Skeletal muscle tissue (tissue), 4 donors: ENCODE data around the gene FLT3LG. TPM values are rescaled to one million over a fixed set of nuclear protein-coding genes. Genes with fewer than 3 reads are reported as not detected.
"Not testable (repeated sequence)": the region's sequence is repeated elsewhere in the genome, so short reads cannot be mapped to it uniquely, and the experiment has no call there.

Experiments used
- H3K27ac ChIP-seq: one replicate; pipeline ENCODE4 v1.7.0; 2013; ENCODE audit warnings: mild to moderate bottlenecking, low read depth, low read length, inconsistent platforms
- H3K27me3 ChIP-seq, 3 donors: one replicate each; pipeline ENCODE4 v1.7.0; 2013; ENCODE audit warnings: low read length in 3 of 3; ENCODE audit not compliant: control insufficient read depth in 3 of 3, insufficient read depth in 3 of 3
- H3K36me3 ChIP-seq, 3 donors: one replicate each; pipeline ENCODE4 v1.7.0; 2013; ENCODE audit warnings: low read length in 3 of 3; ENCODE audit not compliant: control insufficient read depth in 3 of 3, insufficient read depth in 3 of 3
- H3K4me1 ChIP-seq, 3 donors: one replicate each; pipeline ENCODE4 v1.7.0; 2013; ENCODE audit warnings: low read length in 3 of 3, mild to moderate bottlenecking in 3 of 3; ENCODE audit not compliant: control insufficient read depth in 3 of 3, insufficient read depth in 3 of 3
- H3K4me3 ChIP-seq, 3 donors: one replicate each; pipeline ENCODE4 v1.7.0; 2013; ENCODE audit warnings: low read length in 3 of 3
- H3K9ac ChIP-seq, 3 donors: one replicate each; pipeline ENCODE4 v1.7.0; 2013; ENCODE audit warnings: low read length in 3 of 3, mild to moderate bottlenecking in 3 of 3, moderate library complexity in 2 of 3, low read depth in 1 of 3
- H3K9me3 ChIP-seq, 3 donors: one replicate each; pipeline ENCODE4 v1.7.0; 2013; ENCODE audit warnings: low read length in 3 of 3; ENCODE audit not compliant: control insufficient read depth in 3 of 3
- total RNA-seq: library from RNA; depleted of rRNA; stranded (reverse); fragments of >200 nt; gene quantifications from one replicate; pipeline ENCODE4 v1.2.3, GENCODE V29; 2014
- donor health status: Osteomylitis.

Gene FLT3LG
- total RNA-seq, 1 donor from 2014 or later: 0.52 TPM

DNA sequence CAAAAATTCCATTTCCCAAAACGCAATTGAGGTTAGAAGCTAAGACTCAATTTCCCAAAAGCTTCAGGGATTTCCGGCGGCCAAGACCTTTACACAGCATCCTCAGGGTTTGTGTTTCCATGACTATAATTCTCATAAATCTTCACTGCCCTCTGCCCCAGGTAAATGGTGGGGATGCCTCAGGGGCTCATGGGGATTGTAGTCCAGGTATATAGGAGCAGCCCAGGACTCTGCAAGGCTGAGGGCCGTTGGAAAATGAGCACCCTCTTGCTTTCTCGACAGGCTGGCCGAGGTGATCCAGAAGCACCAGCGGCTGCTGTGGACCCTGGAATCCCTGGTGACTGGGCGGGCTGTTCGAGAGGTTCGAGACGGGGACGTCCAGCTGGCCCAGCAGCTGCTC lies 14.6 kb upstream of the FLT3LG start:
- Histone ChIP-seq H3K27me3 (no peaks in the 10 kb centered on the region), H3K36me3 (peaks cover 0 to 2% (median 0%) of the 10 kb centered on the region in 3 donors), H3K4me1 (peaks cover 4 to 13% (median 5%) of the 10 kb centered on the region in 3 donors), H3K9me3 (no peaks in the 10 kb centered on the region), H3K27ac (no peak overlapping the region), H3K9ac (no peak overlapping the region), H3K4me3 (no peak overlapping the region)

DNA sequence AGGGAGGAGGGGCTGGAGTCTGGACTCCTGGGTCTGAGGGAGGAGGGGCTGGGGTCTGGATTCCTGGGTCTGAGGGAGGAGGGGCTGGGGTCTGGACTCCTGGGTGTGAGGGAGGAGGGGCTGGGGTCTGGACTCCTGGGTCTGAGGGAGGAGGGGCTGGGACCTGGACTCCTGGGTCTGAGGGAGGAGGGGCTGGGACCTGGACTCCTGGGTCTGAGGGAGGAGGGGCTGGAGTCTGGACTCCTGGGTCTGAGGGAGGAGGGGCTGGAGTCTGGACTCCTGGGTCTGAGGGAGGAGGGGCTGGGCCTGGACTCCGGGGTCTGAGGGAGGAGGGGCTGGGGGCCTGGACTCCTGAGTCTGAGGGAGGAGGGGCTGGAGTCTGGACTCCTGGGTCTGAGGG lies 12.9 kb upstream of the FLT3LG start:
- H3K36me3 ChIP-seq, H3K9ac ChIP-seq, H3K27ac ChIP-seq, H3K27me3 ChIP-seq, H3K4me3 ChIP-seq, H3K4me1 ChIP-seq, H3K9me3 ChIP-seq: not testable (repeated sequence)

DNA sequence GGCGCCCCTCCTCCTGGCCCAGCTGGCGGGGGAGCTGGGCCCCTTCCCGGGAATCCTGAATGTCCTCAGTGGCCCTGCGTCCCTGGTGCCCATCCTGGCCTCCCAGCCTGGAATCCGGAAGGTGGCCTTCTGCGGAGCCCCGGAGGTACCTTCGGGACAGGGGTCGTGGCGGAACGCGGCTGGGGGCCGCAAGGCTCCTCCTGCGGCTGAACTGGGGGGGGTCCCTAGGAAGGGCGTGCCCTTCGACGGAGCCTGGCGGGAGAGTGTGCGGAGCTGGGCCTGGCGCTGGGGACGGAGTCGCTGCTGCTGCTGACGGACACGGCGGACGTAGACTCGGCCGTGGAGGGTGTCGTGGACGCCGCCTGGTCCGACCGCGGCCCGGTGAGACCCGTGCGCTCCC lies 12.4 kb upstream of the FLT3LG start:
- Histone ChIP-seq H3K27me3 (no peaks in the 10 kb centered on the region), H3K4me3 (no peak overlapping the region), H3K4me1 (peaks cover 0 to 4% (median 4%) of the 10 kb centered on the region in 3 donors), H3K36me3 (peaks cover 0 to 6% (median 6%) of the 10 kb centered on the region in 3 donors), H3K9ac (no peak overlapping the region), H3K9me3 (no peaks in the 10 kb centered on the region), H3K27ac (no peak overlapping the region)

DNA sequence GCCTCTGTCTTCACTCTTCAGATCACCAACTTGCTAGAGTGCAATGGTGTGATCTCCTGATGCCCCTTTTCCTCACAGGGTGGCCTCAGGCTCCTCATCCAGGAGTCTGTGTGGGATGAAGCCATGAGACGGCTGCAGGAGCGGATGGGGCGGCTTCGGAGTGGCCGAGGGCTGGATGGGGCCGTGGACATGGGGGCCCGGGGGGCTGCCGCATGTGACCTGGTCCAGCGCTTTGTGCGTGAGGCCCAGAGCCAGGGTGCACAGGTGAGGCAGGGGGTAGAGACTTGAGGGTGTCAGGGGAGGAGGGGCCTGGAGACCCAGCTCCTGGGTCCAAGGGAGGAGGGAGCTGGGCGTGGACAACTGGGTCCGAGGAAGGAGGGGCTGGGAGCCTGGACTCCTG lies 11.5 kb upstream of the FLT3LG start:
- no peaks in the 10 kb centered on the region for H3K27me3 ChIP-seq

DNA sequence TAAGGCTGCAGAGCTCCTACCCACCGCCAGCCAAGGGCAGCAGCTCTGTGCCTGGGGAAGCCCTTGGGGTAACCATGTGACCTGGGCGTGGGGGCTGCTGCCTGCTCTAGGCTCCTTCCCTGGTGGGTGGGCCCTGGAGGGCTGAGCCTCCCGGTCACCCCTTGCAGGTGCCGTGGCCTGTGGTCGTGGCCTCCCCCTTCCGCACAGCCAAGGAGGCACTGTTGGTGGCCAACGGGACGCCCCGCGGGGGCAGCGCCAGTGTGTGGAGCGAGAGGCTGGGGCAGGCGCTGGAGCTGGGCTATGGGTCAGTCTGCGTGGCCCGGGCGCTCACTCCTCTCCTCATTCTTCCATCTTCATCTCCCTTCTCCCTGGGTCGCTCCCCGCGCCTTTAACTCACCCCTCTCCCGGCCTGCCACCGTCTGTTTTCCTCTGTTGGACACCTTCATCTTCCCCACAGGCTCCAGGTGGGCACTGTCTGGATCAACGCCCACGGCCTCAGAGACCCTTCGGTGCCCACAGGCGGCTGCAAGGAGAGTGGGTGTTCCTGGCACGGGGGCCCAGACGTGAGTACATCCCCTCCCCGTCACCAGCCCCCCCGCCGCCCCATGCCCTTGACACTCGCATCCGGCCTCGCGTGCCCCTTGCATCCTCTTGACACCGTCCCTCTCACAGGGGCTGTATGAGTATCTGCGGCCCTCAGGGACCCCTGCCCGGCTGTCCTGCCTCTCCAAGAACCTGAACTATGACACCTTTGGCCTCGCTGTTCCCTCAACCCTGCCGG lies 9.9 kb upstream of the FLT3LG start:
- H3K27me3 ChIP-seq: no peaks in the 10 kb centered on the region
- H3K4me1 ChIP-seq: peaks cover 7 to 8% (median 8%) of the 10 kb centered on the region in 3 donors
- H3K9me3 ChIP-seq: no peaks in the 10 kb centered on the region
- no peak overlapping the region for H3K27ac ChIP-seq
- H3K36me3 ChIP-seq: peaks cover 3 to 6% (median 6%) of the 10 kb centered on the region in 3 donors
- no peak overlapping the region for H3K9ac ChIP-seq
- H3K4me3 ChIP-seq: no peak overlapping the region

More for the DNA sequence above, 11.5 kb upstream of the FLT3LG start:
- peaks cover 0 to 4% (median 4%) of the 10 kb centered on the region in 3 donors for H3K4me1 ChIP-seq
- no peaks in the 10 kb centered on the region for H3K9me3 ChIP-seq
- H3K27ac ChIP-seq: no peak overlapping the region
- H3K4me3 ChIP-seq: no peak overlapping the region
- H3K9ac ChIP-seq: no peak overlapping the region
- peaks cover 0 to 6% (median 6%) of the 10 kb centered on the region in 3 donors for H3K36me3 ChIP-seq

DNA sequence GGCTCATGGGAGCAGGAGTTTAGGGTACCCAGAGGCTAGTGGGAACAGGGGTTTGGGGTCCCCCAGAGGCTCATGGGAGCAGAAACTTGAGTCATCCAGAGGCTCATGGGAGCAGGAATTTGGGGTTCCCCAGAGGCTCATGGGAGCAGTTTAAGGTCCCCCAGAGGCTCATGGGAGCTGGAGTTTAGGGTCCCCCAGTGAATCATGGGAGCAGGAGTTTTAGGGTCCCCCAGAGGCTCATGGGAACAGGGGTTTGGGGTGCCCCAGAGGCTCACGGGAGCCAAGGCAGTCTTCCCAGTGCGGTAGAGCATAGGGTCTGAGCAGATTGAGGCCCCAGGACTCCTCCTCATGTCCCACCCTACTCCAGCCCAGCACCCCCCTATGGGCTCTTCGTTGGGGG lies 8.6 kb upstream of the FLT3LG start:
- H3K9ac ChIP-seq: no peak overlapping the region
- H3K4me3 ChIP-seq: no peak overlapping the region
- H3K27me3 ChIP-seq: no peaks in the 10 kb centered on the region
- peaks cover 3 to 6% (median 6%) of the 10 kb centered on the region in 3 donors for H3K36me3 ChIP-seq
- no peak overlapping the region for H3K27ac ChIP-seq
- H3K4me1 ChIP-seq: peaks cover 7 to 12% (median 9%) of the 10 kb centered on the region in 3 donors
- H3K9me3 ChIP-seq: no peaks in the 10 kb centered on the region

DNA sequence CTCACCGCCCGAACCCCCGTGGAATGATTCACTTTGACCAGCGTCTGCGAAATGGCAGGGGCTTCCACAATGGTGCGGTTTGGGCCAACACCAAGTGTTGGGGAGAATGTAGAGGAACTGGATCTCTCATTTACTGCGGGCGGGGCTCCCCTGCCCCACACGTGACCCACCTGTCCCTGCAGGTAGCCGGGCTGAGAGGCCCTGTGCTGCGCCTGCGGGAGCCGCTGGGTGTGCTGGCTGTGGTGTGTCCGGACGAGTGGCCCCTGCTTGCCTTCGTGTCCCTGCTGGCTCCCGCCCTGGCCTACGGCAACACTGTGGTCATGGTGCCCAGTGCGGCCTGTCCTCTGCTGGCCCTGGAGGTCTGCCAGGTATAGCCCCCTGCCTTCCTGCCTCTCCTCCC lies 5.8 kb upstream of the FLT3LG start:
- H3K36me3 ChIP-seq: peaks cover 3 to 6% (median 4%) of the 10 kb centered on the region in 3 donors
- H3K27me3 ChIP-seq: no peaks in the 10 kb centered on the region
- no peak overlapping the region for H3K4me3 ChIP-seq
- no peaks in the 10 kb centered on the region for H3K9me3 ChIP-seq
- H3K27ac ChIP-seq: peak overlapping the region; percentile 60
- no peak overlapping the region for H3K9ac ChIP-seq
- H3K4me1 ChIP-seq: peaks cover 7 to 17% (median 12%) of the 10 kb centered on the region in 3 donors

DNA sequence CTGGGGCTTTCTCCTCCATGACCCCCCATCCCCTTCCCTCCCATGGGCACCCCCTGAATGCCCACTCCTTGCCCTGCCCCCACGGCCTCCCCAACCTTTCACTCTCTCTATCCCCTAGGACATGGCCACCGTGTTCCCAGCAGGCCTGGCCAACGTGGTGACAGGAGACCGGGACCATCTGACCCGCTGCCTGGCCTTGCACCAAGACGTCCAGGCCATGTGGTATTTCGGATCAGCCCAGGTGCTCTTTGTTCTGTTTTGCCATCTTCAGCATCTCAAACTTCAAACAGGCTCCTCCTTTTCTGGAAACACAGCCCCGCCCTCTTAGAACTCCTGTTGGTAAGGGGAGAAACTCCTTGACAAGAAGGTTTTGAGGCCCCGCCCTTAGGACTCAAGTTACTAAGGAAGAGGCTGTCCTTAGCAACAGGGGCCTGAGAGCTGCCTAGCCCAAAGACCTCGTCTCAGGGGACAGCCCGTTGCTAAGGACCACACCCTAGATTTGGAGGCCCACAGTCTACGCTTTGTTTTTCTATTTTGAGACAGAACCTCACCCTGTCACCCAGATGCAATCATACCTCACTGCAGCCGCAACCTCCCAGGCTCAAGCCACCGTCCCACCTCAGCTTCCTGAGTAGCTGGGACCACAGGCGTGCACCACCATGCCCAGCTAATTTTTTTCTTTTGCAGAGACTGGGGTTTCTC lies 5.1 kb upstream of the FLT3LG start:
- Histone ChIP-seq H3K9ac (no peak overlapping the region), H3K4me1 (peaks cover 12 to 23% (median 18%) of the 10 kb centered on the region in 3 donors), H3K27ac (peak overlapping the region; percentile 60), H3K9me3 (no peaks in the 10 kb centered on the region), H3K27me3 (no peaks in the 10 kb centered on the region), H3K36me3 (peaks cover 3 to 6% (median 4%) of the 10 kb centered on the region in 3 donors), H3K4me3 (no peak overlapping the region)

DNA sequence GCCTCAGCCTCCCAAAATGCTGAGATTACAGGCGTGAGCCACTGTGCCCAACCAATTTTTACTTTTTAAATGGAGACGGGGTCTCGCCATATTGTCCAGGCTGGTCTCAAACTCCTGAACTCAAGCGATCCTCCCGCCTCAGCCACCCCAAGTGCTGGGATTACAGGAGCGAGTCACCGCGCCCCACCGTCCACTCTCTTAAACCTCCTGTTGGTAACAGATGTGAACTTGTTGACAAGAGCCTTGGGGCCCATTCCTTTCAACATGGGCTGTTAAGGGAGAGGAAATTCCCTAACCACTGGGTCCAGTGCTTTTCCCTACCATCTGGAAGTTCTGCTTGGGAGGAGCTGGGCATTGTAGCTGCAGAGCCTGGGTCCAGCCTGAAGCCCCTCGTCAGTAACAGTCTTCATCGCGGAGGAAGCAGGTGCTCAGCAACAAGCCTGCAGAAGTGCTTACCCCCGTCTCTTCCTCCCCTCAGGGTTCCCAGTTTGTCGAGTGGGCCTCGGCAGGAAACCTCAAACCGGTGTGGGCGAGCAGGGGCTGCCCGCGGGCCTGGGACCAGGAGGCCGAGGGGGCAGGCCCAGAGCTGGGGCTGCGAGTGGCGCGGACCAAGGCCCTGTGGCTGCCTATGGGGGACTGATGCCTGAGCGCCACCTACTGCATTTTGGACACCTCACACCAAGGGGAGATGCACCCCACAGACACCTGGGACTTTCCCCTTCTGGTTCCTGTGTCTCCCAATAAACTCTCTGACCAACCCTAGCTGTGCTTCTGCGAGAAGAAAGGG lies 4.0 kb upstream of the FLT3LG start:
- Histone ChIP-seq H3K9ac (no peak overlapping the region), H3K27ac (no peak overlapping the region), H3K27me3 (no peaks in the 10 kb centered on the region), H3K4me1 (peaks cover 21 to 29% (median 25%) of the 10 kb centered on the region in 3 donors), H3K9me3 (no peaks in the 10 kb centered on the region), H3K4me3 (no peak overlapping the region), H3K36me3 (peaks cover 3 to 5% (median 4%) of the 10 kb centered on the region in 3 donors)
